GM20431 (cell line): ENCODE data around the gene FHOD3.

Experiments
- in situ Hi-C: fragments of 300-500 bp; cut with MseI, MboI; formaldehyde crosslinking; loops from one replicate; pipeline ENCODE4 v1.15.0; 2020; ENCODE audit warnings: low sequenced_read_pairs; ENCODE audit not compliant: unreplicated experiment

FHOD3 gene

DNA sequence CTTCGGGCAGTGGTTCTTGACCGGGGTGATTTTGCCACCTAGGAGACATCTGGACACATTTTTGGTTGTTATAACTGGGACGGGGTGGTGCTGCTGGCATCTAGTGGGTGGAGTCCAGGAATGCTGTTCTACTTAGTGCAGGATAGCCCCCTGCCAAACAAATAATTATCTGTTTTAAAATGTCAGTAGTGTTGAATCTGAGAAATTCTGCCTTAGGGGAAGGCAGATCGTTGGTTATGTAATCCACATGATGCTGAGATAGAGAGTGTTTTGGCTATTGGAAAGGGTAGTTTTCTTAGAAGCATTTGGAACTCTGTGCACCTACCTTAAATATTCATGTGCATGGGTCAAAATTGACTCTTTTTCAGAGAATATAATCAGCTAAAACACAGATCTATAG lies 332.3 kb downstream of the FHOD3 start:
- in situ Hi-C loops, result no loop called here

DNA sequence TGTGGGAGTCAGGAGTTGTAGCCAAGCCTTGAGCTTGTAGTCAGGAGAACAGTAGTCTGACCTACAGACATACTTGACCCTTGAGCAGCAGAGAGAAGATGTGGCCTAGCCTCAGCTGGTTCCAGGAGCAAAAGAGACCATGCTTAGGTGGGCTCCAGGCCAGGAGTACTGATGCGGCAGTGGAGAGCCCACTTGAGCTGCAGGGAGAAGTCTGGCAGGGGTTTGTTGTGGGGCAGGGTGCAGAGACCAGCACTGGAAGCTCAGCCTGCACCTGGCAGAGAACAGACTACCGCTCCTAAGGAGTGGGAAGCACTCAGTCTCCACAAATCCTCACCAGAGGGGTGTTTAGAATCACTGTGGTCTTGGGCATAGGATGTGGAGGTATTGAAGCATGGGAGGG lies 333.4 kb downstream of the FHOD3 start:
- in situ Hi-C loops, result no loop called here

DNA sequence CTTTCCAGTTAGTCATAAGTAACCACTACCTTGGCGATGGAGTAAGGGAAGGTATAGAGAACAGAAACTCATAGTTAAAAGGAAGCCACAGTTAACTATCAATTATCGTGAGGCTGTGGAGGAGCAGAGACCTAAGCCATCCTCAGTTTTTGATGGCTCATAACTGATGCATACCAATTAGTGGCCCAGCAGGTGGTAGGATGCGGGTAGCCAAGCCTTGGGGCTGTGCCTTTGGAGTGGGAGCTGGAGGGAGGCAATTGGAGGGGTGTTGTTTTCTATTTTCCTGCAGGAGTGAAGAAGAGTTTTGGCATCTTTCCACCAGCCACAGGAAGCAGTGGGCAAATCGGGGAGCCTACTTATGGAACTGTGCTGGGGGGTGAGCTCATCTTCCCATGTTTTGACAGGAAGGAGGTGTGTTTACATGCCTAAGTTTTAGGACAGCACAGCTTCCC lies 336.5 kb downstream of the FHOD3 start:
- in situ Hi-C loops, result no loop called here

GRCh38 chr18:36634573-36635216 lies 337.2 kb downstream of the FHOD3 start:
- in situ Hi-C loops, result no loop called here

GRCh38 chr18:36635414-36636096 lies 338.0 kb downstream of the FHOD3 start:
- in situ Hi-C loops, result no loop called here

- in situ Hi-C loops, result no loop called here
These were observed 338.8 kb downstream of the FHOD3 start for GRCh38 chr18:36636237-36636817.

DNA sequence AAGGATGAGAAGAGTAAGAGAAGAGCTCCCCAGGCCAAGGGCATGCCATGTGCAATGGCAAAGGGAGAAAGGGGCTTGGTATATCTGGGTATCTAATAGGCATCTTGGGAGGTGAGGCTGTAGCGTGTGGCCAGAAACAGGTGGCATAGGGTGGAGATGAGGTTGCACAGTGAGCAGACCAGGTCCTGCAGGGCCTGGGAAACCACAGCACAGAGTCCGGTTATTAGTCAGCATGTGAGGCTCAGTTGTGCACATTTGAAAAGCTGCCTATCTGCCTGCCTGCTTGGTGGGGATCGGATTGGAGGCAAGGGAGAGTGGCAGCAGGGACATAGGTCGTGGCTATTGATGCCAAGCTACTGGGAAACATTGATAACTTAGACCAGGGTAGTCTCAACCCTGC lies 340.7 kb downstream of the FHOD3 start:
- in situ Hi-C loops, result no loop called here

DNA sequence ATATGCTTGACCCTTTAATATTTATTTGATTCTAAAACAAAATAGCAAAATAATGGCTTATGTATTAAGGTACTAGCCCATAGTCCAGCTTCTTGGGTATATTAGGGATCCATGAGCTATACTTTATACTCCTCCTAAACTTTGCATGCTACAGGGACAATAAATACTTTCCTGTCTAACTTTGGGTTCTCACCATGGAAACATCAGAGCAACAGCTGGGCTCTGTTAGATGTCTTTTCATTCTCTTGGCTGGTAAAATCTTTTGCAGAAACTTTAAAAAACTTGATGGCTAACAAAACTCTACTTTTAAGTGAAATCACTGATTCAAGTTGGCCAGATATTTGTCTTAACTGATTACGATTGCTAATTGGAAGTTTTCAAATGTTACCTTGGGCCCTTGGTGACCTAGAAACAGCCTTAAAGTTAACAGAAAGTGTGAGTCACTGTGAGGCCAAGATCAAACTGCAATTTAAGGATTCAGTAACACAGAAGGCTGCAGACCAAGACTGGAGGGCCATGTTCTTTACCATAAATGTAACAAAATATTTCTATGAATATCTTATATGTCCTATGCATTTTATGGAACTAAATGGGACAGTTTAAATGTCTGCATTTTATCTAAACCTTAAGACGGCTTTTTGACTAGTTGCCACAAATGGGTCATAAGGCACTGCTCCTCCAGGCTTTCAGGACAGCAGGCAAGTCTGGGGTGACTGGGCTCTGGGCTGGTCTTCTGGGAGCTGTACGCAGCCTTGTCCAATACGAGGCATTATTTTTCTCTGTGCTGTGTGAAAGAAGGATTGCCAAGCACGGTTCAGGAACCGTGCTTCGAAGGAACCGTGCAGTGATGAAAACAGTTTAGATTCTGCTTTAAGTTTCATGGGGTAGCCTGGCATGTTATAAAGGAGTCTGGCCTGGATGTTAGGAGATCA lies 342.8 kb downstream of the FHOD3 start:
- in situ Hi-C loops, result no loop called here

DNA sequence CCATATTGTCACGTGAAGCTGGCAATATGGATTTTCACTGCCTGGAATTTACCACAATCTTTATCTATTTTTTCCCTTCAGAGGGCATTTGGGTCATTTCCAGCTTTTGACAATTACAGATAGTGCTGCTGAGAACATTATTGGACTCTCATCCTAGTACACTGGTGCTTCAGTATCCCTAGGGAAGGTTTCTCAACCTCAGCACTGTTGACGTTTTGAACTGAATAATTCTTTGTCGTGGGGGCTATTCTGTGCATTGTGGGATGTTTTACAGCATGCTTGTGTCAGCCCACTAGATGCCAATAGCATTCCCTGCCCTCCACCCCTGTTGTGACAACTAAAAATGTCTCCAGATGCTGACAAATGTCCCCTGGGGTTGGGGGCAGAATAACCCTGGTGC lies 345.5 kb downstream of the FHOD3 start:
- in situ Hi-C loops, result no loop called here

DNA sequence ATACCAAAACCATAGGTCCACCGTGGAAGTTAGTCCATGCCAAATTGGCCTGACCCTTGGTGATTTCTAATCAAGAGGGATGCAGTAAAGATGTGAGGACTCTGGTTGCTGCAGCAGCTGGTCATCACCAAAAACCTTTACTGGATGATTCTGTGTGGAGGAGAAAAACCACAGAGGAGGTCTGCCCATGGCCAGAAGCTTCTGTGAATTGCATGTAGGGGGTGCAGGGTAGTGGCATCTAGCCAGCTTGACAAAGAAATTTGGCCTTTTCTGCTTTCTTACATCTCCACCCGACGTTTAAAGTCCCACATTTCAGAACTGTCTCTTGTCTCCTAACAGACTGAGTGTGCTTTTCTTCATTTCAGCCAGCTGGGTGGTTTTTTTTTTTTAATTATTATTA lies 351.3 kb downstream of the FHOD3 start:
- in situ Hi-C loops, result no loop called here

DNA sequence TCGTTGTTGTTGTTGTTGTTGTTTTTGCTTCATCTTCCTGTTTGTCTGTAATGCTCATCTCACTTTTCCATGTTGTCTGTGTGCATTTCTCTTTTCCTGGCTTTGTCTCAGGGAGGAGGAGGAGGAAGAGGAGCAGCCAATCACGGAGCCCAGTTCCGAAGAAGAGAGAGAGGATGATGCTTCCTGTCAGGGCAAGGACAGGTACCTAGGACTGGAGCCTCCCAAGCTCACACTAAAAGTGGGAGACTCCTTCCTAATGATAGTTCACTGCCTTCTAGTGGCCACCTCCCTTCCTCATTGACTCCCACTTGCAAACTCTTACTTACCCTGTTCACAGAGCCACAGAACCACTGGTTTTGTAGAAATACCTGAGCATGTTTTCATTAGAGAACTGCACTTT lies 351.7 kb downstream of the FHOD3 start:
- in situ Hi-C loops, result no loop called here

GRCh38 chr18:36650266-36650665 lies 352.8 kb downstream of the FHOD3 start:
- in situ Hi-C loops, result no loop called here

GRCh38 chr18:36650906-36651305 lies 353.4 kb downstream of the FHOD3 start:
- in situ Hi-C loops, result no loop called here

DNA sequence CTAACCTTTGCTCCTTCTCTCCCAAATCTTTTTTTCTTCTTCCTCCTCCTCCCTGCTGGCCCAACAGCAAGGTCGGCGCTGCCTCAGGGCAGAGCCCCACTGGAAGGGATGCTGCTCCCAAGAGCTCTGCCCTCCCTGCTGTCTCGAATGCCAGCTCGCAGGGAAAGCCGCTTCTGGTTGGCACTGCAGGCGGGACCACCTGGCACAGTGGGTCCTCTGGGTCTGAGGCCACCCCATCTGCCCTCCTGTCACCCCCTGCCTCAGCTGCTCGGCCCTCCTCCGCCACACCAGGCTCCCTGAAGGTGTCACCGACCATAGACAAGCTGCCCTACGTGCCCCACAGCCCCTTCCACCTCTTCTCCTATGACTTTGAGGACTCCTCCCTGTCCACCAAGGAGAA lies 355.0 kb downstream of the FHOD3 start:
- in situ Hi-C loops, result no loop called here

DNA sequence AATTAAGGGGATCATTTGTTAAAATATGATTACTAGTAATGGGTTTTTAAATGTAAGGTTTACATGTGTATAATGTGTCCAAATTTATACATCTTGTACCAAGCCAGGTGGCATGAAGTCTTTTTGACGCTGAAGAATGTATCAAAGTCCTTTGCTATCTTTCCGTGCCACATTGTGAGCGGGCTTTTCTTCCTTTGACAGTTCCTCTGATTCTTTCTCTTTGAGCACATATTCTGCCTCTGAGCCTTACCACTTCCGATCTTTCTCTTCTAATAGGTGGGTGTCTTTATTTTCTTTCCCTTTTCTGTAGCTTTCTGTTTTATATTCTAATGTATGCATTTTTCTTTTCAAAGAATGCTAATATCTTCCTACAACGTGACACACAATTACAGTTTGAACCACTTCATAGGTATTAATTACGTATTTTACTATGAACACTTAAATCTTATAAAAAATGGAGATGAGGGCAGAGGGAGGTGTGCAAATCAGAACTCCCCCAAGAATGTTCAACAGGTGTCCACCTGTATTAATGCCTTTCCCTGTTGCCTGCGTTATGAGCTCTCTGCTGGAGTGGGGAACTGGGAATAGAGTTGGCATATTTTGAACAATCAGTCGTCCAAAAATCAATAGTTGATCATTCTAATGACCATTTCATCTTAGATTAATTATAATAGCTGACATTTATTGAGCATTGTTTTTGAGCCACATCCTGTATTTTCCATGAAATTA lies 355.8 kb downstream of the FHOD3 start:
- in situ Hi-C loops, result no loop called here

- in situ Hi-C loops, result no loop called here
These were observed 356.4 kb downstream of the FHOD3 start for GRCh38 chr18:36653870-36654269.

GRCh38 chr18:36655074-36655473 lies 357.6 kb downstream of the FHOD3 start:
- in situ Hi-C loops, result no loop called here

DNA sequence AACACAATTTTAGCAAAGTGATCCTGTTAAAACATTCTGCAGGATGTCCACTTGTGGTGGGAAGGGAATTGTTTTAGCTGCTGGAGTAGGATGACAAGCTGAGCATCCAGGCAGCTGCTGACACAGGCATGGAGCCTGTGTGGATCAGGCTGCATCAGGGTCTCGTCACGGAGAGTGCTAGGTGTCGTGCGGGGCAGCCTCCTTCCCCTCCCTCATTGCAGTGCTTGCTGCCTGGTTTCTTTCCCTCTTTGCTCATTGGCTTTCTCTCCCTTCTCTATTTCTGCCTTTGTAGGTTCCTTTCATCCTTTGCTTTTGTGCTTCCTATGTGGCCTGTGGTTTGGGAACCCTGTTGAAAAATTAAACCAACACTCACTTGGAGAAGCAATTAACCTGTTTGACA lies 358.4 kb downstream of the FHOD3 start:
- in situ Hi-C loops, result no loop called here

GRCh38 chr18:36658611-36659010 lies 361.1 kb downstream of the FHOD3 start:
- in situ Hi-C loops, result no loop called here

DNA sequence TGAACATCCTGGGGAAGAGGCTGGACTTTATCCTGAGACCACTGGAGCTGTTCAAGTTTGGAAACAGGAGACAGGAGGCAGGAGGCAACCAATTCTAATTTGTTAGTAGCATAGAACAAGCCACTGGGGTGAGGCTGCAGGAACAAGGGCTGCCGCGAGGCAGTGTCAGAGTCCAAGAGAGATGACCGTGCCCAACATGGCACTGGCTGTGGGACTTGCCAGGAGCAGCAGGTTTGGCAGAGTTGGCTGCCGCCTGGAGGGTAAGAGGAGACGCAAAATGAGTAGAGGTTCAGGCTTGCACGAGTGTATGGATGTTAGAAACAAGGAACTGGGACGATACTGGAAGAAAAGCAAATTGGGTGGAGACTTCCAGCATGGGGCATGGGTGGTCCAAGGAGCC lies 362.8 kb downstream of the FHOD3 start:
- in situ Hi-C loops, result no loop called here
